Hepatic stellate cell (primary cell): ENCODE data around the gene TUT4.

Experiments used
- DNase-seq: peaks from one replicate; pipeline ENCODE4 v3.0.0; 2011; ENCODE audit warnings: low spot score

TUT4 gene

GRCh38 chr1:52533713-52534112 lies 19.2 kb downstream of the TUT4 start:
- no peak for DNase-seq

- no peak for DNase-seq
Observed at GRCh38 chr1:52532731-52533327, 20.1 kb downstream of the TUT4 start.

- DNase-seq, result no peak
Observed at GRCh38 chr1:52532247-52532646, 20.6 kb downstream of the TUT4 start.

GRCh38 chr1:52531249-52531872 lies 21.5 kb downstream of the TUT4 start:
- no peak for DNase-seq

- DNase-seq, result no peak
Observed at GRCh38 chr1:52530563-52531144, 22.2 kb downstream of the TUT4 start.

- DNase-seq, result peak; percentile 8
Observed at GRCh38 chr1:52523376-52523775, 29.5 kb downstream of the TUT4 start.

- DNase-seq, result no peak
Observed at GRCh38 chr1:52520148-52520547, 32.7 kb downstream of the TUT4 start.

- DNase-seq, result no peak
Observed at GRCh38 chr1:52518962-52519361, 33.9 kb downstream of the TUT4 start.

GRCh38 chr1:52511851-52512615 lies 40.9 kb downstream of the TUT4 start:
- no peak for DNase-seq

- no peak for DNase-seq
Observed at GRCh38 chr1:52511439-52511838, 41.5 kb downstream of the TUT4 start.

- DNase-seq, result no peak
Observed at GRCh38 chr1:52506920-52507546, 45.9 kb downstream of the TUT4 start.

- no peak for DNase-seq
Observed at GRCh38 chr1:52506349-52506748, 46.5 kb downstream of the TUT4 start.

- no peak for DNase-seq
Observed at GRCh38 chr1:52504720-52505119, 48.2 kb downstream of the TUT4 start.

- DNase-seq, result no peak
Observed at GRCh38 chr1:52503706-52504105, 49.2 kb downstream of the TUT4 start.

- DNase-seq, result no peak
Observed at GRCh38 chr1:52502789-52503188, 50.1 kb downstream of the TUT4 start.

- no peak for DNase-seq
Observed at GRCh38 chr1:52487632-52488031, 65.3 kb downstream of the TUT4 start.

GRCh38 chr1:52482326-52483004 lies 70.4 kb downstream of the TUT4 start:
- no peak for DNase-seq

- DNase-seq, result no peak
Observed at GRCh38 chr1:52479076-52479475, 73.8 kb downstream of the TUT4 start.

GRCh38 chr1:52477876-52478275 lies 75.0 kb downstream of the TUT4 start:
- DNase-seq, result no peak

- DNase-seq, result no peak
Observed at GRCh38 chr1:52476943-52477342, 75.9 kb downstream of the TUT4 start.

GRCh38 chr1:52474807-52475206 lies 78.1 kb downstream of the TUT4 start:
- no peak for DNase-seq

- no peak for DNase-seq
Observed at GRCh38 chr1:52473039-52473438, 79.9 kb downstream of the TUT4 start.
